ENCODE measurements around the gene MON1A. TPM values are rescaled to one million over a fixed set of nuclear protein-coding genes. Genes with fewer than 3 reads are reported as not detected.
"Not testable (repeated sequence)": the region's sequence is repeated elsewhere in the genome, so short reads cannot be mapped to it uniquely, and the experiment has no call there.

The MON1A gene
- total RNA-seq, 4 donors from 2014 or later, result 1.0 to 9.3 (median 5.2) TPM

GRCh38 chr3:49908373-49909199 is 21.0 kb downstream of the MON1A start:
- intact Hi-C loops (cut with DNase I; ENCODE audit: low total_unique reads), result no loop called here
- TF ChIP-seq CTCF (IDR thresholded peaks at IDR 0.05), result no peak
- no peak for TF ChIP-seq POLR2A (IDR thresholded peaks at IDR 0.05)
- DNase-seq, result no peak
- H3K9me3 ChIP-seq, result no peaks in the 10 kb centered on the region
- no peaks in the 10 kb centered on the region for H3K27me3 ChIP-seq
- H3K4me3 ChIP-seq, result no peak overlapping the region
- no peaks in the 10 kb centered on the region for H3K4me1 ChIP-seq
- no peaks in the 10 kb centered on the region for H3K36me3 ChIP-seq
- H3K27ac ChIP-seq, result no peak overlapping the region

GRCh38 chr3:49906073-49906743 is 23.4 kb downstream of the MON1A start:
- peak in 1 of 2 donors; percentile 49 for DNase-seq
- intact Hi-C loops (cut with DNase I; ENCODE audit: low total_unique reads), result no loop called here
- H3K36me3 ChIP-seq, result no peaks in the 10 kb centered on the region
- peak; percentile 41 to 59 (median 56) for TF ChIP-seq CTCF (IDR thresholded peaks at IDR 0.05)
- TF ChIP-seq POLR2A (IDR thresholded peaks at IDR 0.05), result no peak
- H3K27ac ChIP-seq, result peak overlapping the region; percentile 23 to 47
- no peaks in the 10 kb centered on the region for H3K4me1 ChIP-seq
- no peaks in the 10 kb centered on the region for H3K9me3 ChIP-seq
- peak overlapping the region in 1 of 2 donors; percentile 13 for H3K4me3 ChIP-seq
- no peaks in the 10 kb centered on the region for H3K27me3 ChIP-seq

GRCh38 chr3:49904448-49904847 is 25.2 kb downstream of the MON1A start:
- H3K27me3 ChIP-seq; H3K36me3 ChIP-seq; H3K4me3 ChIP-seq; H3K4me1 ChIP-seq; DNase-seq; H3K9me3 ChIP-seq; intact Hi-C loops (cut with DNase I; ENCODE audit: low total_unique reads): not testable (repeated sequence)
- H3K27ac ChIP-seq, result peak overlapping the region in 1 of 2 donors; percentile 5

- no peaks in the 10 kb centered on the region for H3K27me3 ChIP-seq
- peak within 1 kb of the TSS in 1 of 2 donors; percentile 30 for H3K4me3 ChIP-seq
- intact Hi-C loops (cut with DNase I; ENCODE audit: low total_unique reads), result no loop called here
- TF ChIP-seq CTCF (IDR thresholded peaks at IDR 0.05), result no peak
- TF ChIP-seq POLR2A (IDR thresholded peaks at IDR 0.05), result peak in 1 of 2 donors; percentile 25
- peak within 1 kb of the TSS in 1 of 2 donors; percentile 5 for H3K27ac ChIP-seq
- peak; percentile 54 to 71 for DNase-seq
- no peaks in the 10 kb centered on the region for H3K9me3 ChIP-seq
- no peaks in the 10 kb centered on the region for H3K36me3 ChIP-seq
- H3K4me1 ChIP-seq, result no peaks in the 10 kb centered on the region
Observed at GRCh38 chr3:49903451-49904424, 25.9 kb downstream of the MON1A start, which contains the start of gene MST1R. MST1R (minus strand) TSS chr3:49903873; CDS start chr3:49903609, 264 bp downstream.

All from uterus (tissue), 4 donors.